H9 (cell line): ENCODE results near the gene DYNC1H1. TPM values are rescaled to one million over a fixed set of nuclear protein-coding genes. Genes with fewer than 3 reads are reported as not detected.

ENCODE experiments used
- DNase-seq: peaks from one replicate; pipeline ENCODE4 v3.0.0-alpha.2; 2017
- H2AFZ ChIP-seq: one replicate; pipeline ENCODE4 v1.6.1; 2013; ENCODE audit warnings: mild to moderate bottlenecking, low read length, control low read depth, moderate library complexity
- H2AK5ac ChIP-seq: 2 replicates; pipeline ENCODE4 v1.6.1; 2013; ENCODE audit warnings: low read length, control low read depth, mixed read lengths; ENCODE audit not compliant: insufficient read length
- H2BK120ac ChIP-seq: one replicate; pipeline ENCODE4 v1.6.1; 2013; ENCODE audit warnings: low read depth, mild to moderate bottlenecking, low read length, control low read depth, inconsistent platforms; ENCODE audit not compliant: poor library complexity, severe bottlenecking
- H2BK12ac ChIP-seq: 2 replicates; pipeline ENCODE4 v1.6.1; 2013; ENCODE audit warnings: low read length, control low read depth, mixed read lengths, low read depth; ENCODE audit not compliant: insufficient read length
- H2BK15ac ChIP-seq: 2 replicates; pipeline ENCODE4 v1.6.1; 2013; ENCODE audit warnings: low read depth, low read length, control low read depth
- H2BK20ac ChIP-seq: one replicate; pipeline ENCODE4 v1.6.1; 2013; ENCODE audit warnings: low read depth, mild to moderate bottlenecking, low read length, control low read depth, inconsistent platforms; ENCODE audit not compliant: poor library complexity, severe bottlenecking
- H2BK5ac ChIP-seq: 2 replicates; pipeline ENCODE4 v1.6.1; 2013; ENCODE audit warnings: low read length, control low read depth, mixed read lengths; ENCODE audit not compliant: insufficient read length
- H3K14ac ChIP-seq: 2 replicates; pipeline ENCODE4 v1.6.1; 2013; ENCODE audit warnings: low read length, control low read depth; ENCODE audit not compliant: insufficient read depth
- H3K18ac ChIP-seq: 2 replicates; pipeline ENCODE4 v1.6.1; 2013; ENCODE audit warnings: low read depth, mild to moderate bottlenecking, mixed read lengths, low read length, control low read depth; ENCODE audit not compliant: insufficient read length
- H3K23ac ChIP-seq: 2 replicates; pipeline ENCODE4 v1.6.1; 2013; ENCODE audit warnings: low read length, control low read depth, mixed read lengths, low read depth; ENCODE audit not compliant: insufficient read length
- H3K23me2 ChIP-seq: 2 replicates; pipeline ENCODE4 v1.6.1; 2013; ENCODE audit warnings: low read depth, mild to moderate bottlenecking, mixed read lengths, low read length, control low read depth; ENCODE audit not compliant: insufficient read length, poor library complexity, severe bottlenecking
- H3K27ac ChIP-seq: 2 replicates; pipeline ENCODE4 v1.5.1; 2013; ENCODE audit warnings: low read length, control low read depth, mixed read lengths, low read depth; ENCODE audit not compliant: insufficient read length
- H3K27me3 ChIP-seq: 2 replicates; pipeline ENCODE4 v1.6.1; 2013; ENCODE audit warnings: low read length, control low read depth, inconsistent platforms; ENCODE audit not compliant: insufficient read depth
- H3K4ac ChIP-seq: 2 replicates; pipeline ENCODE4 v1.6.1; 2013; ENCODE audit warnings: low read depth, mild to moderate bottlenecking, control low read depth, inconsistent platforms, low read length, moderate library complexity
- H3K4me1 ChIP-seq: 2 replicates; pipeline ENCODE4 v1.6.1; 2013; ENCODE audit warnings: low read length, control low read depth, inconsistent platforms; ENCODE audit not compliant: insufficient read depth
- H3K4me2 ChIP-seq: 2 replicates; pipeline ENCODE4 v1.6.1; 2013; ENCODE audit warnings: low read length, control low read depth, mixed read lengths; ENCODE audit not compliant: insufficient read length, insufficient read depth
- H3K56ac ChIP-seq: 2 replicates; pipeline ENCODE4 v1.6.1; 2013; ENCODE audit warnings: low read depth, mild to moderate bottlenecking, mixed read lengths, low read length, control low read depth; ENCODE audit not compliant: insufficient read length
- H3K79me1 ChIP-seq: 2 replicates; pipeline ENCODE4 v1.6.1; 2013; ENCODE audit warnings: low read depth, mild to moderate bottlenecking, moderate library complexity, low read length, control low read depth, inconsistent platforms; ENCODE audit not compliant: insufficient read depth, poor library complexity, severe bottlenecking
- H3K79me2 ChIP-seq: 2 replicates; pipeline ENCODE4 v1.6.1; 2013; ENCODE audit warnings: low read length, control low read depth, inconsistent platforms; ENCODE audit not compliant: insufficient read depth
- H3K9ac ChIP-seq: 2 replicates; pipeline ENCODE4 v1.6.1; 2013; ENCODE audit warnings: low read length, control low read depth, mixed read lengths; ENCODE audit not compliant: insufficient read length; ENCODE audit errors: extremely low read depth
- H3K9me3 ChIP-seq: one replicate; pipeline ENCODE4 v1.6.1; 2013; ENCODE audit warnings: low read depth, low read length, inconsistent platforms; ENCODE audit not compliant: control insufficient read depth
- H3T11ph ChIP-seq: one replicate; pipeline ENCODE4 v1.6.1; 2013; ENCODE audit warnings: mild to moderate bottlenecking, low read length, control low read depth, inconsistent platforms
- H4K20me1 ChIP-seq: one replicate; pipeline ENCODE4 v1.6.1; 2013; ENCODE audit not compliant: control insufficient read depth, insufficient read length, insufficient read depth
- H4K5ac ChIP-seq: 2 replicates; pipeline ENCODE4 v1.6.1; 2013; ENCODE audit warnings: low read depth, mild to moderate bottlenecking, mixed read lengths, low read length, control low read depth; ENCODE audit not compliant: insufficient read length
- H4K8ac ChIP-seq: replicated peaks from 2 replicates; pipeline ENCODE4 v1.6.1; 2013; ENCODE audit warnings: low read length, control low read depth, mixed read lengths, low read depth; ENCODE audit not compliant: insufficient read length
- H4K91ac ChIP-seq: 2 replicates; pipeline ENCODE4 v1.6.1; 2013; ENCODE audit warnings: low read depth, mild to moderate bottlenecking, moderate library complexity, mixed read lengths, low read length, control low read depth; ENCODE audit not compliant: insufficient read length
- H3K27ac Mint-ChIP-seq, 3 experiments: 2 replicates in 2 of 3; 3 replicates in 1 of 3; pipeline ENCODE4 v1.8.0; 2020 to 2021; ENCODE audit warnings: mixed read lengths in 3 of 3, mild to moderate bottlenecking in 1 of 3, moderate library complexity in 1 of 3
- H3K27me3 Mint-ChIP-seq: 2 replicates; pipeline ENCODE4 v1.8.0; 2021; ENCODE audit warnings: low read depth, mild to moderate bottlenecking, moderate library complexity, mixed read lengths
- H3K36me3 Mint-ChIP-seq, 3 experiments: 2 replicates in 2 of 3; 3 replicates in 1 of 3; pipeline ENCODE4 v1.8.0; 2020 to 2021; ENCODE audit warnings: low read depth in 3 of 3, mixed read lengths in 3 of 3; ENCODE audit not compliant: insufficient read depth in 1 of 3
- H3K4me1 Mint-ChIP-seq, 2 experiments: 2 replicates each; pipeline ENCODE4 v1.8.0; 2020; ENCODE audit warnings: mixed read lengths in 2 of 2
- H3K4me3 Mint-ChIP-seq, 2 experiments: 2 replicates in 1 of 2; 3 replicates in 1 of 2; pipeline ENCODE4 v1.8.0; 2020 to 2021; ENCODE audit warnings: mild to moderate bottlenecking in 2 of 2, mixed read lengths in 2 of 2, moderate library complexity in 1 of 2
- H3K9me3 Mint-ChIP-seq, 2 experiments: 2 replicates in 1 of 2; 3 replicates in 1 of 2; pipeline ENCODE4 v1.8.0; 2020; ENCODE audit warnings: mild to moderate bottlenecking in 2 of 2, mixed read lengths in 2 of 2, moderate library complexity in 1 of 2
- WGBS: extraction: QIAGEN DNeasy Blood & Tissue Kit; methylation state at CpG from one replicate; pipeline ENCODE4 v1.1.7; 2013; ENCODE audit warnings: missing lambda C conversion rate, low lambda C conversion rate, mixed read lengths; ENCODE audit not compliant: insufficient read length; ENCODE audit errors: extremely low coverage; 5-methylcytosine and 5-hydroxymethylcytosine counted together
- total RNA-seq: library from RNA; stranded (reverse); gene quantifications from 2 replicates; pipeline ENCODE4 v1.2.1, GENCODE V29; 2021
- TF ChIP-seq, protein P1 (sequence below): fragments of 200-600 bp; sonication (generic); conservative IDR thresholded peaks from 3 replicates; pipeline ENCODE4 v1.8.0; 2021; ENCODE audit warnings: antibody characterized with exemption, mild to moderate bottlenecking

Gene DYNC1H1
- total RNA-seq, 1 experiment from 2014 or later = 359 TPM

GRCh38 chr14:102075155-102075554 lies 110.8 kb downstream of the DYNC1H1 start:
- no peak overlapping the region for H3K27ac ChIP-seq
- H3K18ac ChIP-seq = no peak overlapping the region
- no CpG with 5 or more reads among the region's 4 CpGs for WGBS
- no peak overlapping the region for H2AFZ ChIP-seq
- no peaks in the 10 kb centered on the region for H3K27me3 ChIP-seq
- H3K9me3 ChIP-seq = no peaks in the 10 kb centered on the region
- H4K20me1 ChIP-seq = no peaks in the 10 kb centered on the region
- TF ChIP-seq, protein P1, sequence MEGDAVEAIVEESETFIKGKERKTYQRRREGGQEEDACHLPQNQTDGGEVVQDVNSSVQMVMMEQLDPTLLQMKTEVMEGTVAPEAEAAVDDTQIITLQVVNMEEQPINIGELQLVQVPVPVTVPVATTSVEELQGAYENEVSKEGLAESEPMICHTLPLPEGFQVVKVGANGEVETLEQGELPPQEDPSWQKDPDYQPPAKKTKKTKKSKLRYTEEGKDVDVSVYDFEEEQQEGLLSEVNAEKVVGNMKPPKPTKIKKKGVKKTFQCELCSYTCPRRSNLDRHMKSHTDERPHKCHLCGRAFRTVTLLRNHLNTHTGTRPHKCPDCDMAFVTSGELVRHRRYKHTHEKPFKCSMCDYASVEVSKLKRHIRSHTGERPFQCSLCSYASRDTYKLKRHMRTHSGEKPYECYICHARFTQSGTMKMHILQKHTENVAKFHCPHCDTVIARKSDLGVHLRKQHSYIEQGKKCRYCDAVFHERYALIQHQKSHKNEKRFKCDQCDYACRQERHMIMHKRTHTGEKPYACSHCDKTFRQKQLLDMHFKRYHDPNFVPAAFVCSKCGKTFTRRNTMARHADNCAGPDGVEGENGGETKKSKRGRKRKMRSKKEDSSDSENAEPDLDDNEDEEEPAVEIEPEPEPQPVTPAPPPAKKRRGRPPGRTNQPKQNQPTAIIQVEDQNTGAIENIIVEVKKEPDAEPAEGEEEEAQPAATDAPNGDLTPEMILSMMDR = no peak
- H4K91ac ChIP-seq = no peak overlapping the region
- H3T11ph ChIP-seq = no peak overlapping the region
- Mint-ChIP-seq H3K36me3 (peaks cover 13 to 33% (median 23%) of the 10 kb centered on the region in 3 experiments), H3K9me3 (peaks cover 3 to 4% of the 10 kb centered on the region in 2 experiments; a peak in 3 of 5 replicates), H3K4me1 (no peaks in the 10 kb centered on the region), H3K4me3 (no peak overlapping the region), H3K27ac (no peak overlapping the region), H3K27me3 (no peaks in the 10 kb centered on the region)
- no peak overlapping the region for H3K4me2 ChIP-seq
- no peak overlapping the region for H3K9ac ChIP-seq
- no peak overlapping the region for H3K14ac ChIP-seq
- no peaks in the 10 kb centered on the region for H3K4me1 ChIP-seq
- H3K79me2 ChIP-seq = no peaks in the 10 kb centered on the region
- no peak for DNase-seq
- no peak overlapping the region for H4K5ac ChIP-seq
- H2BK15ac ChIP-seq = no peak overlapping the region
- no peak overlapping the region for H2BK120ac ChIP-seq
- no peak overlapping the region for H2BK20ac ChIP-seq
- H3K23me2 ChIP-seq = no peaks in the 10 kb centered on the region
- no peak overlapping the region for H2BK12ac ChIP-seq
- no peaks in the 10 kb centered on the region for H3K79me1 ChIP-seq
- H2AK5ac ChIP-seq = no peak overlapping the region
- H3K56ac ChIP-seq = no peak overlapping the region
- no peak overlapping the region for H2BK5ac ChIP-seq
- H4K8ac ChIP-seq = no peak overlapping the region
- no peak overlapping the region for H3K23ac ChIP-seq
- no peak overlapping the region for H3K4ac ChIP-seq
